ENCODE measurements around the gene ATP9B. TPM values are rescaled to one million over a fixed set of nuclear protein-coding genes. Genes with fewer than 3 reads are reported as not detected.

Gene ATP9B
- total RNA-seq, 1 donor, result 35.4 TPM

GRCh38 chr18:79329786-79330185, 260.6 kb downstream of the ATP9B start:
- no peak for DNase-seq (ENCODE audit: low read depth)
- no peak for TF ChIP-seq CTCF (IDR thresholded peaks at IDR 0.05; ENCODE audit: insufficient read depth, low read depth, low read length)
- no peak overlapping the region for H3K4me3 ChIP-seq (ENCODE audit: low read depth, low read length)

GRCh38 chr18:79332646-79333045, 263.5 kb downstream of the ATP9B start:
- TF ChIP-seq CTCF (IDR thresholded peaks at IDR 0.05; ENCODE audit: insufficient read depth, low read depth, low read length), result no peak
- DNase-seq (ENCODE audit: low read depth), result no peak
- no peak overlapping the region for H3K4me3 ChIP-seq (ENCODE audit: low read depth, low read length)

GRCh38 chr18:79333046-79333445, 263.9 kb downstream of the ATP9B start:
- H3K4me3 ChIP-seq (ENCODE audit: low read depth, low read length), result no peak overlapping the region
- DNase-seq (ENCODE audit: low read depth), result no peak

GRCh38 chr18:79334496-79335233, 265.5 kb downstream of the ATP9B start:
- no peak overlapping the region for H3K4me3 ChIP-seq (ENCODE audit: low read depth, low read length)
- no peak for TF ChIP-seq CTCF (IDR thresholded peaks at IDR 0.05; ENCODE audit: insufficient read depth, low read depth, low read length)
- DNase-seq (ENCODE audit: low read depth), result no peak

More at GRCh38 chr18:79333046-79333445, 263.9 kb downstream of the ATP9B start:
- TF ChIP-seq CTCF (IDR thresholded peaks at IDR 0.05; ENCODE audit: insufficient read depth, low read depth, low read length), result no peak

- no peak for TF ChIP-seq CTCF (IDR thresholded peaks at IDR 0.05; ENCODE audit: insufficient read depth, low read depth, low read length)
- no peak for DNase-seq (ENCODE audit: low read depth)
- H3K4me3 ChIP-seq (ENCODE audit: low read depth, low read length), result no peak overlapping the region
These were observed 266.7 kb downstream of the ATP9B start for GRCh38 chr18:79335833-79336360.

- TF ChIP-seq CTCF (IDR thresholded peaks at IDR 0.05; ENCODE audit: insufficient read depth, low read depth, low read length), result no peak
- no peak overlapping the region for H3K4me3 ChIP-seq (ENCODE audit: low read depth, low read length)
- no peak for DNase-seq (ENCODE audit: low read depth)
These were observed 267.5 kb downstream of the ATP9B start for GRCh38 chr18:79336556-79337142.

All from fibroblast of villous mesenchyme (primary cell).